Inflammatory macrophage (primary cell): ENCODE data around the gene APBB2.
"Not testable (repeated sequence)": the region's sequence is repeated elsewhere in the genome, so short reads cannot be mapped to it uniquely, and the experiment has no call there.

Source experiments
- DNase-seq, 2 donors: peaks; one replicate each; pipeline ENCODE4 v3.0.0-alpha.2; 2020 to 2022

The APBB2 gene

DNA sequence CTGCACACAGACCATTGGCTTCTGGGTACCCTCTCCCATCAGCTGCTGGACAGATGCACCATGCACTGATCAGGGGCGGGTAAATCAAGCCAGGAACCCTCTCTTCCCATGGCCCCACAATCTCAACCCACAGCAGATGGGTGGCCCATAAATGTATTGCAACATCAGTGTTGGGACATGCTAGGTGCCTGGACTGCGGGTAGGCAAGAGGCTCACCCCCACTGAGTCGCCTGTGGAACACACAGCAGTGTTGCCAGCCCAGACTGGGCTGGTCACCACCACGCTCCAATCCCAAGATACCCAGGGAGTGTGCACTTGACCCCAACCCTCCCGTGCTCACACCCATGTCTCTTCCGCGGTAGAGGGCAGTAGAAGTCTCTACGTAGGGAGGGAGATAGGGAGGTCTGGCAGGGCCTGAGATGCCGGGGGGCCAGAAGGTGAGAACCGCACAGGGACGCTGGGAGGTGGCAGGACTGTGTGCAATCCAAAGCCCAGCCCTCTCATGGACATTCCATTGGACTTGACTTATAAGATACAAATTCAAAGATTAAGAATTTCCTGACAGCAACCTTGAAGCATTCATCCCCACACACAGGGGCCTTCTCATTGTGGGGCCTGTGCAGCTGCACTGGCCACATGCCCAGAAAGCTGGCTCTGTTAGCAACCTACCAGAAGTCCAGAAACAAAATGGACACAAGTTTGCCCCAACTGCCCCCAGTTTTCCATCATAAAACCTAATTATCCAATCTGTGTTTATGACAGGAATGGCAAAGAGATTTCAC lies 280.9 kb downstream of the APBB2 start:
- no peak for DNase-seq

GRCh38 chr4:40931841-40932240 lies 282.5 kb downstream of the APBB2 start:
- no peak for DNase-seq

DNA sequence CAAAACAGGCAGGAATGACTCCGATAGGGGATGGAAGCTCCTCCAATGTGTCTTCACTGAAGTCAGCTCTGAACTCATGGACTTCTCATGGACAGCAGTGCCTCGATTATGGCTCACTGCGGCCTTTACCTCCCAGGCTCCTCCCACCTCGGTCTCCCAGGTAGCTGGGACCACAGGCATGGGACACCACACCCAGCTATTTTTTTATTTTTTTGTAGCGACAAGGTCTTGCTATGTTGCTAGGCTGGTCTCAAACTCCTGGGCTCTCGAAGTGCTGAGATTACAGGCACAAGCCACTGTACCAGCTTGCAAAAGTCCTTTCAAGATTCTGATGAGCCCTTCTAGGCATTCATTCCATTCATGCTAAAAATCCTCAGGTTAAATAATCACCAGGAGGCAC lies 283.1 kb downstream of the APBB2 start:
- DNase-seq, result no peak

DNA sequence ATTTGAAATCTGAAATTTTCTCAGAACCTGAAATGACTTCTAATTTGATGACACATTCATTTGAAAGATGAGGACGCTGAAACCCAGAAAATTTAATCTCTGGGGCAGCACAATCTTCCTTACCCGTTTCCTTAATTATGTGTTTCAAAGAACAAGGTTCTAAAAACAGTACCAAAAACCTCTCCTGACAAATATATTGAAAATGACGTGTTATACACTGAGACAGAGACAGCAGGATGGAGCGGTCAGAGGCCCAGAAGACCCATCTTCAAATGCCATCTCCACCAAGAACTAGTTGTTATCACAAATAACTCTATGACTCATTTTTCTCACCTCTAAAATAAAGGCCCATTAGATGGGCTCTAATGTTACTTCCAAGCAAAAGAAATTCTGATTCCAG lies 287.3 kb downstream of the APBB2 start:
- DNase-seq, result no peak

DNA sequence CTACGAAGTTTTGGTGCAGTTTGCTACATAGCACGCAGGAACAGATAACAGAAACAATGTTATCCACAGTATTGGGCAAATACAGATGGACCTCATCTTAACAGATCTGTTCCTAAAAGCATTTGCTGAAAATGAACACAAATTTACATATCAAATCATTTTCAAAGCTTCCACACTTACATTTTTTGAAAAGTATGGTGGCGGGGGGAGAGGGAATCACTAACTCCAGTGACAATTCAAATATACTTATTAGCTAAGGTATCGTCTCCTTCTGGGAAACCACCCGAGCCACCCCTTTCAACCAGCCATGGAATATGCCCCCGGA lies 289.6 kb downstream of the APBB2 start:
- no peak for DNase-seq

GRCh38 chr4:40924096-40924792 lies 290.1 kb downstream of the APBB2 start:
- DNase-seq, result peak; percentile 73 to 74

DNA sequence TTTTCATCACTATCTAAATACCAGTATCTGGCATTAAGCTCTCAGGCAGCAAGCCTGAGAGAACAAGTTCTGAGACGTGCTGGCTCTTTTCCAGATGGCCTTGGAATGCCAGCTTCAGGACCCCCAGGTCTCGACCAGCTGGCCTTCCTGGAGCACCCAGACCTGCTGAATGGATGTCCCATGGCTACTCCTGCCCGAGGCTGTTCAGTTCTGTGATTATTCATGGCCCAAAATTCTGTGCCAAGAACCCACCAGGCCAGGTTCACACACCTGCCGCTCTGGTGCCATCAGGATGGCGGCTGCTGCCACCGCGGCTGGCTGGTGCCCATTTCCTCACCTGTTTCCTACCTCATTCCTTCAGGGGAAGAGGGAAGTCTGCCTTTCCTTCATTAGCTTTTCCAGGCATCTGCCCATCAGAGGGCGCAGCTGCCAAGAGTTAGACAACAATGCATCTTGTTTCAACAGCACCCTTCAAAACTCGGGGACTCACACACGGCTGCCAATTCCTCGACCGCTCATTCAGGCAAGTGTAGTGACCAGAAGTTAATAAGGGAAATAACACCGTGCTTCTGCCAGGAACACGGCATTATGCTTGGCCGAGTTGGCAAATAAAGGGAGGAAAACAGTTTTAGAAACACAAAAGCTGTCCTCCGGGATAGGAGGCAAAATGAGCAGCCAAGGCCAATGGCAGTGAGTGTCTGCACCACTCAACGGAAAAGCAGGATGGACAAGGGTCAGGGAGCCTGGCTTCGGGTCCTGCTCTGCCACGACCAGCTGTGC lies 290.8 kb downstream of the APBB2 start:
- DNase-seq, result no peak

- DNase-seq, result peak in 1 of 2 donors; percentile 34
These were observed 294.4 kb downstream of the APBB2 start for GRCh38 chr4:40919976-40920375.

- peak in 1 of 2 donors; percentile 32 for DNase-seq
These were observed 296.0 kb downstream of the APBB2 start for GRCh38 chr4:40918330-40918729.

GRCh38 chr4:40916880-40917279 lies 297.5 kb downstream of the APBB2 start:
- peak; percentile 54 to 55 for DNase-seq

GRCh38 chr4:40916218-40916555 lies 298.2 kb downstream of the APBB2 start:
- peak; percentile 33 to 64 for DNase-seq

- DNase-seq, result no peak
These were observed 298.8 kb downstream of the APBB2 start for GRCh38 chr4:40915318-40916217.

DNA sequence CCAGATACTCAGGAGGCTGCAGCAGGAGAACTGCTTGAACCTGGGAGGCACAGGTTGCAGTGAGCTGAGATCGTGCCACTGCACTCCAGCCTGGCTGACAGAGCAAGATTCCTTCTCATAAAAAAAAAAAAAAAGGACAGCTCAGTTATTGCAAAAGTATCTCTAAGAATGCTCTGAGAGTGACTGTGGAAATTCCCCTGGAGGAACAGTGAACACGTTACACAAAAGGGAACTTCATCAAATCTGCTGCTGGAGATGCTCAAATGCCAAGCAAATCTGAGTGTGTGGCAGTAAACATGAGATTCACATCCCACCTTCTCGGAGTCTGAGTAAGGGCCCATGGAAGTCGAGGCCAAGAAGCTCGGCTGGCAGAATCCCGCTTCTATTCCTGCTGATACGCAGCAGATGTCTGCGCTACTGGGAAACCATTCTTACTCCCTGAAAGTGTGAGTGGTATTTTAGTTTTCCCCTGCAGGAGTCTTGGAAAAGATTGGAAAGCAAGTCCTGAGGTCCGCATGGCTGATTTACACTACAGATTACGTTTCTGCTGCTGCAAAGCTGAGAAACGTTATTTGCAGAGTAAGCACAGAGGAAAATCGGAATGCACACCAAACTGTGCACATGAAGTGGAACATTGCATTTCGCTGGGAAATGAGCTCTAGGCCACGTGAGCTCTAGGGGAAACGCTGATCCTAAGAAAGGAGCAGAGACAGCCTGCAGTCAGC lies 301.7 kb downstream of the APBB2 start:
- peak; percentile 75 for DNase-seq

DNA sequence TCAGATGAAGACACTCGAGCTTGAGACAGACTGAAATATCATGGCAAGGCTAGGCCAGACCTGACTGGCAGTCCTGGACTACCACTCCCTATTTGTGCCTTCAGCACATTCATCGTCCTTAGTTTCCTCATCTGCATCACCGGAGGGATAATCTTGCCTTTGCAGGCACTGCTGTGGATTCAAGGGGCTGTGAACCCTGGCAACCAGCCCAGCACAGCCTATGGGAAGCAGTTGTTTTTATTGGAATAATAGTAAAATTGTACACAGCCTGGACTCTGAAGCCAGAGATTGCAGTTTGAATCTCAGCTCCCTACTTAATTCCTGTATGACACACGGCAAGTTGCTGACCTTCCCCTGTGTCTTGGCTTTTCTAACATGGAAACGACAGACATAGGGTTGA lies 303.6 kb downstream of the APBB2 start:
- no peak for DNase-seq

GRCh38 chr4:40909363-40909876 lies 304.9 kb downstream of the APBB2 start:
- no peak for DNase-seq

DNA sequence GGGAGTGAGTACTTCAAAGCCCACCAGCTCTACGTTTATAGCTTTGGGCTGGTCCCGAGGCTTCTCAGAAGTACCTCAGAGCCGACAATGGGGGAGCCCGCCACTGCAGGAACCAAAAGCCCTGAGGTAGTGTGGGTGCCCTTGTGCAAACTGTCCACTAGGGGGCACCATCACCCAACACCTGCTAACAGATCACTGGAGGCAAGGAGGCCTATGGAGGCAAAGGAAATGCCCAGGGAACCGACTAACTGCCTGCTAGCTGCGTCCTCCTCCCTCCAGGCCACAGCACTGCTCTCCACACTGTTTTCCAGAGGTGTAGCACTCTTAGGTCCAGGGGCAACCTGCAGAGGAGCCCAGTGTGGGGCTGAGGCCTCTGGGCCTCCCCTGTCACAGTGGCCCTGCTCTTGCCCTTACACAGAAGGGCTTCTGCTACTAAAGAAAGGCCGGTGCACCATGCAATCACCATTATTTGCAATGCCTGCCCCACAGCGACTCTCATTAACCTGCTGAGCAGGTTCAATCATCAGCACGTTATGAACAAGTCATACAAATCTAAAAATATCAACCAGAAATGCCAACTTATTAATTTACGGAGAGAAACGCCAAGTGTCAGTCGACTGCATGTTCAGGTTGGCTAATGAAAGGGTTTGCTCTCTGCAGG lies 305.5 kb downstream of the APBB2 start:
- peak; percentile 72 to 81 for DNase-seq

DNA sequence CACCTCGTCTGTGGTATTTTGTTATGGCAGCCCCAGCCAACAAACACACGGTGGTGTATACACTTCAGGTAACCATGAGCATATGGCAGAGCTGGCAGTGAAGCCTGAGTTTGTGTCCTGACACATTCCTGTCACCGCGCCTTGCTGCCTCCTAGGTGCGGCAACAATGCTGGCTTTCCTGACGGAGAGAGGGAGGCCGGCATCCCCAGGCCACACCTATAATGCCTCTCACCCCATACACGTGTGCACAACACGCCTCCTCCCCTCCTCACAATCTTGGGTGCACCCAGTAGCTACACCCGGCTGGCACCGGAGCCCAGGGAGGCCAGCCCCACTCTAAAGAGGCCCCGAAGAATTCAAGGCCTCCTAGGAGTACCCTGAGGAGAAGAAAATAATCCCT lies 306.0 kb downstream of the APBB2 start:
- no peak for DNase-seq

- DNase-seq, result no peak
These were observed 308.9 kb downstream of the APBB2 start for GRCh38 chr4:40905414-40905813.

GRCh38 chr4:40900531-40900930 lies 313.8 kb downstream of the APBB2 start:
- DNase-seq, result not testable (repeated sequence)

- peak; percentile 63 to 74 for DNase-seq
These were observed 316.7 kb downstream of the APBB2 start for GRCh38 chr4:40897557-40898203.

- no peak for DNase-seq
These were observed 323.6 kb downstream of the APBB2 start for GRCh38 chr4:40890764-40891163.
